Neural progenitor cell (in vitro differentiated cells): ENCODE measurements around the gene MOV10L1. TPM values are rescaled to one million over a fixed set of nuclear protein-coding genes. Genes with fewer than 3 reads are reported as not detected.

Source experiments
- DNase-seq: peaks from one replicate; pipeline ENCODE4 v3.0.0-alpha.2; 2016; ENCODE audit warnings: low spot score
- H2AFZ ChIP-seq: fragments of 200-600 bp; sonication (generic); replicated peaks from 2 replicates; pipeline ENCODE4 v1.6.1; 2016; ENCODE audit warnings: antibody characterized with exemption
- H3F3A ChIP-seq: fragments of 200-600 bp; sonication (generic); 2 replicates; pipeline ENCODE4 v1.6.1; 2016; ENCODE audit warnings: antibody characterized with exemption, low read depth
- H3K27ac ChIP-seq: fragments of 200-600 bp; sonication (generic); 2 replicates; pipeline ENCODE4 v1.5.1; 2016; ENCODE audit warnings: mild to moderate bottlenecking
- H3K27me3 ChIP-seq: fragments of 200-600 bp; sonication (generic); 2 replicates; pipeline ENCODE4 v1.6.1; 2016; ENCODE audit warnings: mild to moderate bottlenecking, moderate library complexity
- H3K36me3 ChIP-seq: fragments of 200-600 bp; sonication (generic); 2 replicates; pipeline ENCODE4 v1.5.1; 2016
- H3K4me1 ChIP-seq: fragments of 200-600 bp; sonication (generic); 2 replicates; pipeline ENCODE4 v1.6.1; 2016; ENCODE audit warnings: mixed run types
- H3K4me2 ChIP-seq: fragments of 200-600 bp; sonication (generic); 2 replicates; pipeline ENCODE4 v1.6.1; 2016
- H3K4me3 ChIP-seq: fragments of 200-600 bp; sonication (generic); 2 replicates; pipeline ENCODE4 v1.5.1; 2016
- H3K79me2 ChIP-seq: fragments of 200-600 bp; sonication (generic); 2 replicates; pipeline ENCODE4 v1.6.1; 2016; ENCODE audit warnings: low read depth
- H3K9ac ChIP-seq: fragments of 200-600 bp; sonication (generic); 2 replicates; pipeline ENCODE4 v1.6.1; 2016
- H3K9me3 ChIP-seq: fragments of 200-600 bp; sonication (generic); 2 replicates; pipeline ENCODE4 v1.5.1; 2016; ENCODE audit warnings: low read depth
- H4K20me1 ChIP-seq: fragments of 200-600 bp; sonication (generic); 2 replicates; pipeline ENCODE4 v1.6.1; 2016; ENCODE audit warnings: low read depth
- H3K27ac Mint-ChIP-seq: 3 replicates; pipeline ENCODE4 v1.8.0; 2021; ENCODE audit warnings: mixed read lengths
- H3K27me3 Mint-ChIP-seq: 2 replicates; pipeline ENCODE4 v1.8.0; 2022; ENCODE audit warnings: low read depth, mild to moderate bottlenecking, inconsistent platforms, moderate library complexity, mixed read lengths; ENCODE audit not compliant: insufficient read depth
- H3K36me3 Mint-ChIP-seq: 3 replicates; pipeline ENCODE4 v1.8.0; 2021; ENCODE audit warnings: mixed read lengths
- H3K4me1 Mint-ChIP-seq: 3 replicates; pipeline ENCODE4 v1.8.0; 2021; ENCODE audit warnings: mixed read lengths
- H3K4me3 Mint-ChIP-seq: 3 replicates; pipeline ENCODE4 v1.8.0; 2021; ENCODE audit warnings: mild to moderate bottlenecking, moderate library complexity, mixed read lengths
- H3K9me3 Mint-ChIP-seq: 3 replicates; pipeline ENCODE4 v1.8.0; 2020; ENCODE audit warnings: mixed read lengths
- EZH2 ChIP-seq: fragments of 200-600 bp; sonication (generic); IDR thresholded peaks from 2 replicates; pipeline ENCODE4 v1.6.1; 2017; ENCODE audit warnings: antibody characterized with exemption, mild to moderate bottlenecking, moderate library complexity
- EZH2phosphoT487 ChIP-seq: fragments of 200-600 bp; sonication (generic); IDR thresholded peaks from 2 replicates; pipeline ENCODE4 v1.6.1; 2017; ENCODE audit warnings: antibody characterized with exemption
- total RNA-seq: library from RNA; depleted of rRNA; stranded (reverse); fragments of >200 nt; gene quantifications from 2 replicates; pipeline ENCODE4 v1.2.3, GENCODE V29; 2015; ENCODE audit warnings: low replicate concordance
- TF ChIP-seq, protein P1 (sequence below): fragments of 200-600 bp; sonication (generic); IDR thresholded peaks from 2 replicates; pipeline ENCODE4 v1.5.1; 2017; ENCODE audit warnings: antibody characterized with exemption, mild to moderate bottlenecking

MOV10L1 gene
- total RNA-seq, 1 donor from 2014 or later, result not detected

DNA sequence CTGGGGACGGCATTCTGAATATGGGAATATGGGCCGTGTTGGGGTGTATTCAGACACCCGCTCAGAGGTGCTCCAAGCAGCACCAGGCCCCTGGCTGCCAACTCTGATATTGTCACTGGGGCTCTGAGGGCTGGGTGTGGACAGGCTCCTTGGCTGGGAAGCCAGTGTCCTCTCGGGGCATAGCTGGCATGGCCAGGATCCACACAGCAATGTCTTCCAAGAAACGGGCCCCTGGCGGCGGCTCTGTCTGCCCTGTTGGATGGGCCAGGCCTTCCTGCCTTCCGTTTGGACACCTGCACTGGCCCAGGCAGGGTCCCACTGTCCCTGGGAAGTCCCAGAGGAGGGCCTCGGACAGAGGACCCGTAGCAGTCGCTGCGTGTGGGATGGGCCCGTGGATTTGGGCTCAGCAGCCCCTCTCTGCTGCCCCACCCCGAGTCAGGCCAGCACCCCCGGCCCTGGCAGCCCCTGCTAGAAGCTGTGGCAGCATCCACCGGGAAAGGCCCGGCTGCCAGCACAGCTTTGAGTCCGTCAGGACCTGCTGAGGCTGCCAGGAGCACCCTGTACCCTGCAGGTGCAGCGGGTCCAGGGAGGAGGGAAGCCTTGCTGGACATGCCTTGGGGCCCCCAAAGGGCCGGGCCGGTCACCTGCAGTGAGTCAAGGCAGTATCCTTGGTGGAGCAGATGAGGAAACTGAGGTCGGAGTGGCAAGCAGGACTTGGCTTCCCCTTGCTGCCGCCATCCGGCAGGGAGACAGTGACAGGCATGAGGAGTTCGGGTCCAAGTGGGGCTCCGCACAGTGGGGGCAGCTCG is 84.8 kb downstream of the MOV10L1 start:
- Histone ChIP-seq H3K9me3 (no peaks in the 10 kb centered on the region), H3K9ac (no peak overlapping the region), H3K79me2 (no peaks in the 10 kb centered on the region), H3K27ac (no peak overlapping the region), H3K4me3 (no peak overlapping the region), H3K4me1 (no peaks in the 10 kb centered on the region), H3K27me3 (peaks cover 23% of the 10 kb centered on the region), H3F3A (peaks cover 10% of the 10 kb centered on the region), H3K4me2 (no peak overlapping the region), H4K20me1 (no peaks in the 10 kb centered on the region), H2AFZ (no peak overlapping the region), H3K36me3 (no peaks in the 10 kb centered on the region)
- H3K27ac Mint-ChIP-seq, result no peak overlapping the region
- peaks cover 11% of the 10 kb centered on the region for H3K4me1 Mint-ChIP-seq
- no peak overlapping the region for H3K4me3 Mint-ChIP-seq
- no peaks in the 10 kb centered on the region for H3K9me3 Mint-ChIP-seq
- no peak for TF ChIP-seq EZH2
- TF ChIP-seq EZH2phosphoT487, result no peak
- TF ChIP-seq, protein P1, sequence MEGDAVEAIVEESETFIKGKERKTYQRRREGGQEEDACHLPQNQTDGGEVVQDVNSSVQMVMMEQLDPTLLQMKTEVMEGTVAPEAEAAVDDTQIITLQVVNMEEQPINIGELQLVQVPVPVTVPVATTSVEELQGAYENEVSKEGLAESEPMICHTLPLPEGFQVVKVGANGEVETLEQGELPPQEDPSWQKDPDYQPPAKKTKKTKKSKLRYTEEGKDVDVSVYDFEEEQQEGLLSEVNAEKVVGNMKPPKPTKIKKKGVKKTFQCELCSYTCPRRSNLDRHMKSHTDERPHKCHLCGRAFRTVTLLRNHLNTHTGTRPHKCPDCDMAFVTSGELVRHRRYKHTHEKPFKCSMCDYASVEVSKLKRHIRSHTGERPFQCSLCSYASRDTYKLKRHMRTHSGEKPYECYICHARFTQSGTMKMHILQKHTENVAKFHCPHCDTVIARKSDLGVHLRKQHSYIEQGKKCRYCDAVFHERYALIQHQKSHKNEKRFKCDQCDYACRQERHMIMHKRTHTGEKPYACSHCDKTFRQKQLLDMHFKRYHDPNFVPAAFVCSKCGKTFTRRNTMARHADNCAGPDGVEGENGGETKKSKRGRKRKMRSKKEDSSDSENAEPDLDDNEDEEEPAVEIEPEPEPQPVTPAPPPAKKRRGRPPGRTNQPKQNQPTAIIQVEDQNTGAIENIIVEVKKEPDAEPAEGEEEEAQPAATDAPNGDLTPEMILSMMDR, result no peak
- no peak for DNase-seq
- peaks cover 9% of the 10 kb centered on the region for H3K27me3 Mint-ChIP-seq
- H3K36me3 Mint-ChIP-seq, result peaks cover 2% of the 10 kb centered on the region

DNA sequence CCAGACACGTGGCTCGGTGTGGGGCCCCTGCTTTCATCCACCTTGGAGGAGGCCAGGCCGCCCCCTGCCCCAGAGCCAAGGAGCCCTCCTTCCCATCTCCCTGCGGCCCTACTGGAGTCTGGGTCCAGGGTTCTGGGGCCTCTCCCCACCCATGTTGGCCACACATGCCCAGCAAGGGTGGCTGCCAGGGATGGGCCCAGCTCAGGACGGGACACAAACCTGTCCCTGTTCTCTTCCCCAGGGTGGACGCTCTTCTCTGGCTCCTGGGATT is 85.3 kb downstream of the MOV10L1 start:
- H3K9me3 ChIP-seq, result no peaks in the 10 kb centered on the region
- no peaks in the 10 kb centered on the region for H3K36me3 ChIP-seq
- H3K27me3 Mint-ChIP-seq, result peaks cover 9% of the 10 kb centered on the region
- peaks cover 17% of the 10 kb centered on the region for H3K27me3 ChIP-seq
- H3K4me3 Mint-ChIP-seq, result no peak overlapping the region
- no peaks in the 10 kb centered on the region for H3K9me3 Mint-ChIP-seq
- no peak overlapping the region for H3K27ac Mint-ChIP-seq
- H3K9ac ChIP-seq, result no peak overlapping the region
- no peak overlapping the region for H3K4me3 ChIP-seq
- H3K4me1 Mint-ChIP-seq, result peaks cover 14% of the 10 kb centered on the region
- peaks cover 10% of the 10 kb centered on the region for H3F3A ChIP-seq
- H3K4me1 ChIP-seq, result no peaks in the 10 kb centered on the region
- no peaks in the 10 kb centered on the region for H4K20me1 ChIP-seq
- no peaks in the 10 kb centered on the region for H3K79me2 ChIP-seq
- H3K27ac ChIP-seq, result no peak overlapping the region
- no peak overlapping the region for H3K4me2 ChIP-seq
- H2AFZ ChIP-seq, result no peak overlapping the region
- H3K36me3 Mint-ChIP-seq, result peaks cover 2% of the 10 kb centered on the region
- no peak for DNase-seq
- TF ChIP-seq, protein P1, result no peak
- TF ChIP-seq EZH2phosphoT487, result no peak
- no peak for TF ChIP-seq EZH2

DNA sequence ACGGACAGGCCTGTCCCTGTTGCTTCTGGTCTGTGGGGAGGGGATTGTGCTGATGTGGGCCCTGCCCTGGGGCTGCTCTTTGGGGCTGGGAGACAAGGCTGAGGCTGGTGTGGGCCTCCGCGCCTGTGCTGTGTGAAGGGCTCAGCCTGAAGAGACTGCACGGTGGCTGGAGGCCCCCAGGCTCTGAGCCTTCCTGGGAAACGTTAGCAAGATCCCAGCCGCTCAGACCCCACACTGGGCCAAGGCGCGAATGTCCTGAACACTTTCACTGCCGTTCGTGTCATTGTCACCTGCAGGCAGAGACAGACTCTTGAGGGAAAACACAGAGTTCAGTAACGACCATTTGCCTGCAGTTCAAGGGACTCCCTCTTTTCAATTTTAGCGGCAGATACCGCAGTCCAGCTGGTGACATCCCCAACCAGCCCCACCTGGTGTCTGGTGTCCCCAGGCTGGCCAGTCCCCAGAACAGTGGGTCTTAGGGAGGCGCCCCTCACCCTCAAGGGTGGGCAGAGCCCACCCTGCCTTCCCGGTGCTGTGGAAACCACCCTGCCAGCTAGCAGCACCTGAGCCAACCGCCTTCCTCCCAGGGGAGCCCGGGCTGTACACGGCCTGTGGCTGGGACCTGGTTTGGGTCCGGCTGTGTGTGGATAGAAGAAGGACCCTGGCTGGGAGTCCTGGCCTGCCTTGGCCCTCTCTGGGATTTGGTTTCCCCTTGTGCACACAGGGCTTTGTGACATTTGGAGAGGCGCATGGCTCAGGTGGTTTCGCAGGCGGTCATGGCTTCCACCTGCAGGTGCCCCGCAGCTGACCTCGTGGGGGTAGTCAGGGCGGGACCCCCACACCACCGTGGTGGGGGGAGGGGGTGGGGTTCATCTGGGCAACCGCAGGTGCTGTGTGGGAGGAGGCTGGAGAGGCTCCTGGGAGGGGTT is 86.4 kb downstream of the MOV10L1 start:
- Histone ChIP-seq H3K79me2 (no peaks in the 10 kb centered on the region), H3K27ac (no peak overlapping the region), H2AFZ (no peak overlapping the region), H3F3A (peaks cover 5% of the 10 kb centered on the region), H4K20me1 (no peaks in the 10 kb centered on the region), H3K4me2 (no peak overlapping the region), H3K27me3 (peaks cover 11% of the 10 kb centered on the region), H3K4me1 (no peaks in the 10 kb centered on the region), H3K4me3 (no peak overlapping the region), H3K9ac (no peak overlapping the region), H3K9me3 (no peaks in the 10 kb centered on the region), H3K36me3 (no peaks in the 10 kb centered on the region)
- Mint-ChIP-seq H3K27ac (no peak overlapping the region), H3K36me3 (peaks cover 2% of the 10 kb centered on the region), H3K27me3 (peaks cover 6% of the 10 kb centered on the region), H3K9me3 (no peaks in the 10 kb centered on the region), H3K4me1 (peaks cover 12% of the 10 kb centered on the region), H3K4me3 (no peak overlapping the region)
- no peak for DNase-seq
- TF ChIP-seq EZH2 (no peak), EZH2phosphoT487 (no peak)
- TF ChIP-seq, protein P1, result no peak
